Measurements from ENCODE around the gene RNU1-3.
"Not testable (repeated sequence)": the region's sequence is repeated elsewhere in the genome, so short reads cannot be mapped to it uniquely, and the experiment has no call there.

The RNU1-3 gene

GRCh38 chr1:16682803-16683202, 16.1 kb upstream of the RNU1-3 start:
- not testable (repeated sequence) for H3K27me3 ChIP-seq (ENCODE audit: control insufficient read depth in 5 of 5, insufficient read depth in 4 of 5, low read length in 5 of 5); H3K4me1 ChIP-seq (ENCODE audit: control insufficient read depth in 5 of 5, insufficient read depth in 5 of 5, low read length in 5 of 5); H3K27ac ChIP-seq (ENCODE audit: low read depth, low read length); H3K36me3 ChIP-seq (ENCODE audit: control insufficient read depth in 5 of 5, insufficient read depth in 5 of 5, low read length in 5 of 5); H3K9me3 ChIP-seq (ENCODE audit: control insufficient read depth in 5 of 5, low read length in 5 of 5); H3K9ac ChIP-seq (ENCODE audit: low read length in 5 of 5); H3K4me3 ChIP-seq (ENCODE audit: low read depth in 1 of 5, low read length in 5 of 5)

DNA sequence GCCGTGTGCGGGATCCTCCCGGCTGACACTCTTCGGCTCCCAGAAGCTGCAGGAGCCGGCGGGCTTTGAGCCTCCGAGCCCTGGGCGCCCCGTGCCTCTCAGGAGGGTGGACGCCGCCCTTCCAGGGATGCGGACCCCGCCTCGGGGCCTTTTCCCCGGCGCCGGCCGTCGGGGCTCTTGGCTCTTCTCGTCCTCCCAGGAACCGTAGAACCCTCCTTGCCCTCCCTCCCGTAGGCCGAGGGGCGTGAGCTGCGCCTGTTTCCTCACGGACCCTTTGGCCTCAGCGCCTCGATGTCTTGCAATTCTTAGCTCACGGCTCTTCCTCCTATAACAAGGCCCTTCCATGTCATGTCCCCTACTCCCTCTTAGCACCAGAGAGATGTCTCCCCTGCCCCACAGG, 13.6 kb upstream of the RNU1-3 start:
- not testable (repeated sequence) for H3K27ac ChIP-seq (ENCODE audit: low read depth, low read length); H3K27me3 ChIP-seq (ENCODE audit: control insufficient read depth in 5 of 5, insufficient read depth in 4 of 5, low read length in 5 of 5); H3K9me3 ChIP-seq (ENCODE audit: control insufficient read depth in 5 of 5, low read length in 5 of 5); H3K4me3 ChIP-seq (ENCODE audit: low read depth in 1 of 5, low read length in 5 of 5); H3K36me3 ChIP-seq (ENCODE audit: control insufficient read depth in 5 of 5, insufficient read depth in 5 of 5, low read length in 5 of 5); H3K9ac ChIP-seq (ENCODE audit: low read length in 5 of 5); H3K4me1 ChIP-seq (ENCODE audit: control insufficient read depth in 5 of 5, insufficient read depth in 5 of 5, low read length in 5 of 5)

DNA sequence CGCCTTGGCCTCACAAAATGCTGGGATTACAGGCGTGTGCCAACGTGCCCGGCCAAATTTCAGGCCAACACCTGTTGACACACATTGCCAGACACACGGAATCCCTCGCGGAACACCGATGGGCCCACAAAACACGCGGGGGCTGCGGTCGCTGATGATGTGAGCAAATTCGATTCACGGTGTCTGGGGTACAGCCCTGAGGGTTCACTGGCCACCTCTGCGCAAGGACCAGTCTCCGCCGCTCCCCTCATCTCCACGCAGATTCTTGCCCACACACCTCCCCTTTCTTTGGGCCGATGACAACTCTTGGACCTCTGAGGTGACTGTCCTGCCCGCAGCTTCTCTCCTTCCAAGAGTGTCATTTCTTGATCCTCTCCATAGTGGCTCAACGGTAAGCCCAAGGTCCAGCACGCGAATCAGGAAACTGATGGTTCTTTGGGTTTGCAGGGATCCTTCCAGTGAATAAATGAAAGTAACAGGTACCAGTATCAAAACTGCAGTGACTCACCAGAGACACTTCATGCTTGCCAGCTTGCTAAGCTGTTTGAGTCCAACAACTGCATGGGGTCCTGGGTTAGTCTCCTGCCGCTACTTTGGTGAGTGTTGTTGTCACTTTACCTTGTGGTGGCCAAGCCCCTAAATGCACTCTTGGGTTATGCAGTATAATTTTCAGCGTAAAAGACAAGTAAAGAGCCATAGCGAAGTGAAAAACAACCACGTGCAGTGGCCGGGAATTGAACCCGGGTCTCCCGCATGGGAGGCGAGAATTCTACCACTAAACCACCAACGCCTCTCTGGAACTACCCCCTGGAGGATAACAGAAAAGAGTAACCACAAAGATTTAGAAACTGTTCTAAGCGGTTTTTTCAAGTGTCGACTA, 11.0 kb upstream of the RNU1-3 start:
- Histone ChIP-seq H3K27ac (ENCODE audit: low read depth, low read length) (no peak overlapping the region), H3K4me1 (ENCODE audit: control insufficient read depth in 5 of 5, insufficient read depth in 5 of 5, low read length in 5 of 5) (no peaks in the 10 kb centered on the region)

DNA sequence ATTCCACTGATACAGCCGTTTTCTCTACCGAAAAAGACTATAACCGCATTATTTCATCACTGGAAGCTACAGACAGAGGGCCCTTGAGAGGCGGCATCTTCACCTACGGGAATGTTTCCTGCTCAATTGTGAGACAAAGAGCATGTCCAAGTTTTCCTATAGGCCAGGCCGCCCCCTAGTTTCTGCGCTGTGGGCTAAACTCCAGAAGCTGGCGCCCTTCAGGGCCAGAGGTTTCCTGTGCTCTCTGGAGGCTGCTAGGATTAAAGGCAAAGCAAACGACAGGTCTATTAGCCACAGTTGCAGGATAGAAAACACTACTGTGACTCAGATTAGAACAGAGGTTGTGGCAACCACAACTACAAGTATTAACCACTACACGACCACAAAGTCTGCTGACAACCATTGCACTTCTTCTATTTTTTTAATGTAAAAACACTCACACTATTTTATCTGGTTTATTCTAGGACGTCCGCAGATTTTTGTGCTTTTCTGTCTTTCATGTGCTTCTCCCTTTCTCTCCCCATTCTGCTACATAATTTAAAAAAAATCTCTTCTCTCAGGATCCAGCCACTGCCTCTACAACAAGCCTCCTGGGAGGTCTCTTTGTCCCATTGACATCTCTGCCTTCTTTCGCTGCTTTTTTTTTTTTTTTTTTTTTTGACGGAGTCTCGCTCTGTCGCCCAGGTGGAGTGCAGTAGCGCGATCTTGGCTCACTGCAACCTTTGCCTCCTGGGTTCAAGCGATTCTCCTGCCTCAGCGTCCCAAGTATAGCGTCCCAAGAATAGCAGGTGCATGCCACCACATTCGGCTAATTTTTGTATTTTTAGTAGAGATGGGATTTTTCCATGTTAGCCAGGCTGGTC, 10.1 kb upstream of the RNU1-3 start:
- not testable (repeated sequence) for H3K27me3 ChIP-seq (ENCODE audit: control insufficient read depth in 5 of 5, insufficient read depth in 4 of 5, low read length in 5 of 5); H3K9me3 ChIP-seq (ENCODE audit: control insufficient read depth in 5 of 5, low read length in 5 of 5); H3K36me3 ChIP-seq (ENCODE audit: control insufficient read depth in 5 of 5, insufficient read depth in 5 of 5, low read length in 5 of 5); H3K4me1 ChIP-seq (ENCODE audit: control insufficient read depth in 5 of 5, insufficient read depth in 5 of 5, low read length in 5 of 5); H3K9ac ChIP-seq (ENCODE audit: low read length in 5 of 5); H3K4me3 ChIP-seq (ENCODE audit: low read depth in 1 of 5, low read length in 5 of 5); H3K27ac ChIP-seq (ENCODE audit: low read depth, low read length)

More for the DNA sequence above, 11.0 kb upstream of the RNU1-3 start:
- Histone ChIP-seq H3K9ac (ENCODE audit: low read length in 5 of 5) (no peak overlapping the region), H3K27me3 (ENCODE audit: control insufficient read depth in 5 of 5, insufficient read depth in 4 of 5, low read length in 5 of 5) (peaks cover 0 to 3% (median 0%) of the 10 kb centered on the region in 5 donors), H3K9me3 (ENCODE audit: control insufficient read depth in 5 of 5, low read length in 5 of 5) (no peaks in the 10 kb centered on the region), H3K4me3 (ENCODE audit: low read depth in 1 of 5, low read length in 5 of 5) (no peak overlapping the region), H3K36me3 (ENCODE audit: control insufficient read depth in 5 of 5, insufficient read depth in 5 of 5, low read length in 5 of 5) (no peaks in the 10 kb centered on the region)

GRCh38 chr1:16675118-16675510, 8.4 kb upstream of the RNU1-3 start:
- H3K27me3 ChIP-seq (ENCODE audit: control insufficient read depth in 5 of 5, insufficient read depth in 4 of 5, low read length in 5 of 5); H3K36me3 ChIP-seq (ENCODE audit: control insufficient read depth in 5 of 5, insufficient read depth in 5 of 5, low read length in 5 of 5); H3K27ac ChIP-seq (ENCODE audit: low read depth, low read length); H3K4me3 ChIP-seq (ENCODE audit: low read depth in 1 of 5, low read length in 5 of 5); H3K9me3 ChIP-seq (ENCODE audit: control insufficient read depth in 5 of 5, low read length in 5 of 5); H3K9ac ChIP-seq (ENCODE audit: low read length in 5 of 5); H3K4me1 ChIP-seq (ENCODE audit: control insufficient read depth in 5 of 5, insufficient read depth in 5 of 5, low read length in 5 of 5): not testable (repeated sequence)

GRCh38 chr1:16673976-16674375, 7.2 kb upstream of the RNU1-3 start:
- not testable (repeated sequence) for H3K9ac ChIP-seq (ENCODE audit: low read length in 5 of 5); H3K4me3 ChIP-seq (ENCODE audit: low read depth in 1 of 5, low read length in 5 of 5); H3K36me3 ChIP-seq (ENCODE audit: control insufficient read depth in 5 of 5, insufficient read depth in 5 of 5, low read length in 5 of 5); H3K4me1 ChIP-seq (ENCODE audit: control insufficient read depth in 5 of 5, insufficient read depth in 5 of 5, low read length in 5 of 5); H3K27me3 ChIP-seq (ENCODE audit: control insufficient read depth in 5 of 5, insufficient read depth in 4 of 5, low read length in 5 of 5); H3K9me3 ChIP-seq (ENCODE audit: control insufficient read depth in 5 of 5, low read length in 5 of 5); H3K27ac ChIP-seq (ENCODE audit: low read depth, low read length)

DNA sequence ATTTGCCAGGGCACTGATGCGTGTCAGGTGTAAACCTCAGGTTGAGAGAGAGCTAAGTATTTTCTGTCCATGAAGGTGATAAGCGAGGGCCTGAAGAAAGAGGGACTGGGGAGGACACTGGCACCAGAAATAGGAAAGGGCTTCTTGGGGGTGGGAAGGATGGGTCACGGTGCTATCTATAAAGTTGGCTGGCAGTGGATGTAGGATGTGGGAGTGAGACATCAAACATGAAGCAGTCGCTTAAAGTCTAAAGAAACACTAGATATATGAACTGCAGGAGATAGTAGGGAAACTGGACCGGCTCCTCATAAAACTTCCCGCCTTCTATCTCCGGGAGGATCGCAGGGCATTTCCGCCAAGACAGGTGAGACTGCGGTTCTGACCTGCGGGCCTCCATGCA, 912 bp downstream of the RNU1-3 start:
- H3K4me3 ChIP-seq (ENCODE audit: low read depth in 1 of 5, low read length in 5 of 5); H3K27me3 ChIP-seq (ENCODE audit: control insufficient read depth in 5 of 5, insufficient read depth in 4 of 5, low read length in 5 of 5); H3K9ac ChIP-seq (ENCODE audit: low read length in 5 of 5); H3K27ac ChIP-seq (ENCODE audit: low read depth, low read length); H3K4me1 ChIP-seq (ENCODE audit: control insufficient read depth in 5 of 5, insufficient read depth in 5 of 5, low read length in 5 of 5); H3K36me3 ChIP-seq (ENCODE audit: control insufficient read depth in 5 of 5, insufficient read depth in 5 of 5, low read length in 5 of 5); H3K9me3 ChIP-seq (ENCODE audit: control insufficient read depth in 5 of 5, low read length in 5 of 5): not testable (repeated sequence)

DNA sequence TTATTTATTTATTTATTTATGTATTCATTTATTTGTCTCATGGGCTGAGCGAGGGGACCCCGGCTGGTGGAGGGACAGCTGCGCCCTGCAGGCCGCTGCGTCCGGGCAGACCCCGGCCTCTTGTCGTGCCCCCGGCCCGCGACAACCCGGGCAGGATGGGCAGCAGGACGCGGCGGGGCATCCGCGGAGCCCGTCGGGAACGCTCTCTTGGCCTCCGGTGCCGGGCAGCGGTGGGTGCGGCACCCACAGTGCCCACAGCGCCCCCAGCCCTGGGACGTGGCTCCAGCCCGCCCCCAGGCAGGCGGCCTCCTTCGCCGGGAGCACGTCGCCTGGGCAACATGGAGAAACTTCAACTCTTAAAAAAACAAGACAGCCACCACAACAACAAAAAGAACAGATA, 8.5 kb downstream of the RNU1-3 start:
- H3K36me3 ChIP-seq (ENCODE audit: control insufficient read depth in 5 of 5, insufficient read depth in 5 of 5, low read length in 5 of 5); H3K9me3 ChIP-seq (ENCODE audit: control insufficient read depth in 5 of 5, low read length in 5 of 5); H3K4me1 ChIP-seq (ENCODE audit: control insufficient read depth in 5 of 5, insufficient read depth in 5 of 5, low read length in 5 of 5); H3K4me3 ChIP-seq (ENCODE audit: low read depth in 1 of 5, low read length in 5 of 5); H3K27ac ChIP-seq (ENCODE audit: low read depth, low read length); H3K9ac ChIP-seq (ENCODE audit: low read length in 5 of 5); H3K27me3 ChIP-seq (ENCODE audit: control insufficient read depth in 5 of 5, insufficient read depth in 4 of 5, low read length in 5 of 5): not testable (repeated sequence)

- not testable (repeated sequence) for H3K27me3 ChIP-seq (ENCODE audit: control insufficient read depth in 5 of 5, insufficient read depth in 4 of 5, low read length in 5 of 5); H3K4me3 ChIP-seq (ENCODE audit: low read depth in 1 of 5, low read length in 5 of 5); H3K9ac ChIP-seq (ENCODE audit: low read length in 5 of 5); H3K36me3 ChIP-seq (ENCODE audit: control insufficient read depth in 5 of 5, insufficient read depth in 5 of 5, low read length in 5 of 5); H3K27ac ChIP-seq (ENCODE audit: low read depth, low read length); H3K9me3 ChIP-seq (ENCODE audit: control insufficient read depth in 5 of 5, low read length in 5 of 5); H3K4me1 ChIP-seq (ENCODE audit: control insufficient read depth in 5 of 5, insufficient read depth in 5 of 5, low read length in 5 of 5)
Observed at GRCh38 chr1:16656981-16657683, 9.6 kb downstream of the RNU1-3 start.

DNA sequence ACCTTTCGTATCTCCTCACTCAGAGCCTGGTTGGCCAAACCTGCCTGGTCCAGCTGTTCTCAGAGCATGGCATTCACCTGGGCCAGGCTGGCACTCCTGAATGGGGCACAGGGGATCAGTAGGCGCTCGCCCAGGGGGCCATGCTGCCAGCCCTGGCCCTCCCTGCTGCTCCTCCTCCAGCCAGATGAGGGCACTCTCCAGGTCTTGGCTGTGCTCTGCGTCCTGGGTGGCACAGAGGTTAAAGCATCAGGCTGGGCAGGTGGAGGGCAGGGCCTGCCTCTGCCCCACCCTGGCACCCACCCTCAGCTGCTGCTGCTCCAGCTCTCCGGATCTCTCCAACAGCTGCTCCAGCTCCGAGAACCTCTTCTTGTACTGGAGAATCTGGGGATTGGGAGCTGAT, 10.2 kb downstream of the RNU1-3 start:
- H3K27me3 ChIP-seq (ENCODE audit: control insufficient read depth in 5 of 5, insufficient read depth in 4 of 5, low read length in 5 of 5); H3K9me3 ChIP-seq (ENCODE audit: control insufficient read depth in 5 of 5, low read length in 5 of 5); H3K9ac ChIP-seq (ENCODE audit: low read length in 5 of 5); H3K4me1 ChIP-seq (ENCODE audit: control insufficient read depth in 5 of 5, insufficient read depth in 5 of 5, low read length in 5 of 5); H3K36me3 ChIP-seq (ENCODE audit: control insufficient read depth in 5 of 5, insufficient read depth in 5 of 5, low read length in 5 of 5); H3K4me3 ChIP-seq (ENCODE audit: low read depth in 1 of 5, low read length in 5 of 5); H3K27ac ChIP-seq (ENCODE audit: low read depth, low read length): not testable (repeated sequence)

Data from subcutaneous abdominal adipose tissue (tissue), 5 donors.